Liver (tissue), 9 donors: ENCODE results near the gene NXPH1. TPM values are rescaled to one million over a fixed set of nuclear protein-coding genes. Genes with fewer than 3 reads are reported as not detected.

ENCODE experiments used
- DNase-seq: peaks from one replicate; pipeline ENCODE4 v3.0.0-alpha.2; 2017; ENCODE audit warnings: low spot score
- H3K27ac ChIP-seq, 2 donors: one replicate each; pipeline ENCODE4 v1.7.0; 2013; ENCODE audit warnings: inconsistent platforms in 2 of 2, low read length in 2 of 2, control low read depth in 1 of 2, low read depth in 1 of 2, mild to moderate bottlenecking in 1 of 2
- H3K27me3 ChIP-seq, 4 donors: one replicate each; pipeline versions ENCODE4 v1.6.1 to v1.7.0; 2013; ENCODE audit warnings: low read length in 3 of 4, inconsistent platforms in 1 of 4, mild to moderate bottlenecking in 1 of 4, moderate library complexity in 1 of 4; ENCODE audit not compliant: control insufficient read depth in 4 of 4, insufficient read depth in 4 of 4
- H3K36me3 ChIP-seq, 4 donors: one replicate each; pipeline versions ENCODE4 v1.6.1 to v1.7.0; 2013; ENCODE audit warnings: low read length in 3 of 4, mild to moderate bottlenecking in 3 of 4, low read depth in 1 of 4, moderate library complexity in 1 of 4; ENCODE audit not compliant: control insufficient read depth in 4 of 4, insufficient read depth in 3 of 4
- H3K4me1 ChIP-seq, 4 donors: one replicate each; pipeline versions ENCODE4 v1.6.1 to v1.7.0; 2013; ENCODE audit warnings: low read length in 3 of 4, mild to moderate bottlenecking in 3 of 4, moderate library complexity in 1 of 4; ENCODE audit not compliant: control insufficient read depth in 4 of 4, insufficient read depth in 4 of 4
- H3K4me3 ChIP-seq, 3 donors: one replicate each; pipeline versions ENCODE4 v1.6.1 to v1.7.0; 2013; ENCODE audit warnings: low read length in 3 of 3, control low read depth in 1 of 3, low read depth in 1 of 3, mild to moderate bottlenecking in 1 of 3
- H3K9ac ChIP-seq, 2 donors: one replicate each; pipeline ENCODE4 v1.7.0; 2013; ENCODE audit warnings: low read length in 2 of 2, mild to moderate bottlenecking in 2 of 2, moderate library complexity in 2 of 2, control low read depth in 1 of 2, low read depth in 1 of 2
- H3K9me3 ChIP-seq, 4 donors: one replicate each; pipeline versions ENCODE4 v1.6.1 to v1.7.0; 2013; ENCODE audit warnings: low read length in 3 of 4; ENCODE audit not compliant: control insufficient read depth in 4 of 4
- EGR1 ChIP-seq, 2 donors: IDR thresholded peaks; 2 replicates each; pipeline ENCODE4 v1.6.1; 2016 to 2018; ENCODE audit warnings: antibody characterized with exemption in 2 of 2, low read depth in 2 of 2
- FOXA1 ChIP-seq: IDR thresholded peaks from 2 replicates; pipeline ENCODE4 v1.6.1; 2016; ENCODE audit warnings: antibody characterized with exemption
- FOXA2 ChIP-seq: IDR thresholded peaks from 2 replicates; pipeline ENCODE4 v1.6.1; 2016; ENCODE audit warnings: antibody characterized with exemption
- GABPA ChIP-seq, 2 donors: IDR thresholded peaks in 1 of 2; conservative IDR thresholded peaks in 1 of 2; 2 replicates each; pipeline ENCODE4 v1.6.1; 2016; ENCODE audit warnings: antibody characterized with exemption in 2 of 2, mild to moderate bottlenecking in 1 of 2, moderate library complexity in 1 of 2
- HNF4A ChIP-seq, 2 donors: conservative IDR thresholded peaks; 2 replicates each; pipeline ENCODE4 v1.6.1; 2016; ENCODE audit warnings: antibody characterized with exemption in 2 of 2, mild to moderate bottlenecking in 2 of 2
- HNF4G ChIP-seq: IDR thresholded peaks from 2 replicates; pipeline ENCODE4 v1.6.1; 2016; ENCODE audit warnings: antibody characterized with exemption
- JUND ChIP-seq, 2 donors: IDR thresholded peaks; 2 replicates each; pipeline ENCODE4 v1.6.1; 2016; ENCODE audit warnings: antibody characterized with exemption in 2 of 2
- NR2F2 ChIP-seq: IDR thresholded peaks from 2 replicates; pipeline ENCODE4 v1.6.1; 2016; ENCODE audit warnings: antibody characterized with exemption
- RAD21 ChIP-seq, 2 donors: IDR thresholded peaks; 2 replicates each; pipeline ENCODE4 v1.6.1; 2016; ENCODE audit warnings: antibody characterized with exemption in 2 of 2, mild to moderate bottlenecking in 2 of 2
- RXRA ChIP-seq, 2 donors: IDR thresholded peaks; 2 replicates each; pipeline ENCODE4 v1.6.1; 2017 to 2018; ENCODE audit warnings: antibody characterized with exemption in 2 of 2, mild to moderate bottlenecking in 1 of 2
- SP1 ChIP-seq: IDR thresholded peaks from 2 replicates; pipeline ENCODE4 v1.6.1; 2018; ENCODE audit warnings: antibody characterized with exemption, mild to moderate bottlenecking
- TAF1 ChIP-seq: conservative IDR thresholded peaks from 2 replicates; pipeline ENCODE4 v1.6.1; 2016; ENCODE audit warnings: antibody characterized with exemption, mild to moderate bottlenecking
- YY1 ChIP-seq: IDR thresholded peaks from 2 replicates; pipeline ENCODE4 v1.6.1; 2016; ENCODE audit warnings: antibody characterized with exemption, mild to moderate bottlenecking
- WGBS: extraction: QIAGEN DNeasy Blood & Tissue Kit; methylation state at CpG from one replicate; pipeline ENCODE4 v1.1.7; 2013; 5-methylcytosine and 5-hydroxymethylcytosine counted together
- polyA plus RNA-seq, 2 donors: library from polyadenylated mRNA; stranded (reverse) in 1 of 2; unstranded in 1 of 2; fragments of 200-250 nt in 1 of 2; fragments of >200 nt in 1 of 2; fragmentation: Nextera tagmentation in 1 of 2; extraction: Ambion mirVana in 1 of 2; gene quantifications; one replicate each; pipeline versions ENCODE4 v1.2.1 to v1.2.3, GENCODE V29; 2013 to 2015
- total RNA-seq, 2 donors: library from RNA; depleted of rRNA; stranded (reverse); fragments of >200 nt; gene quantifications; one replicate each; pipeline ENCODE4 v1.2.3, GENCODE V29; 2014
- TF ChIP-seq, protein P1 (sequence below): fragments of 150-350 bp; IDR thresholded peaks from 2 replicates; pipeline ENCODE4 v1.5.1; 2017; ENCODE audit warnings: improper control_type of control experiment, low read depth, low read length; ENCODE audit not compliant: missing input control
- TF ChIP-seq, protein P2 (sequence below): IDR thresholded peaks from 2 replicates; pipeline ENCODE4 v1.6.1; 2016; ENCODE audit warnings: antibody characterized with exemption
- TF ChIP-seq, protein P3 (sequence below): IDR thresholded peaks from 2 replicates; pipeline ENCODE4 v1.6.1; 2016; ENCODE audit warnings: antibody characterized with exemption
- TF ChIP-seq, protein P4 (sequence below): IDR thresholded peaks from 2 replicates; pipeline ENCODE4 v1.6.1; 2016; ENCODE audit warnings: antibody characterized with exemption
- TF ChIP-seq, protein P5 (sequence below): IDR thresholded peaks from 2 replicates; pipeline ENCODE4 v1.6.1; 2016; ENCODE audit warnings: antibody characterized with exemption, mild to moderate bottlenecking
- donor health status: healthy.
- donor health status: healthy.
- donor health status: healthy.
- donor health status: healthy.
- donor health status: healthy.

NXPH1 gene
- total and polyA plus RNA-seq, 4 donors = not detected

DNA sequence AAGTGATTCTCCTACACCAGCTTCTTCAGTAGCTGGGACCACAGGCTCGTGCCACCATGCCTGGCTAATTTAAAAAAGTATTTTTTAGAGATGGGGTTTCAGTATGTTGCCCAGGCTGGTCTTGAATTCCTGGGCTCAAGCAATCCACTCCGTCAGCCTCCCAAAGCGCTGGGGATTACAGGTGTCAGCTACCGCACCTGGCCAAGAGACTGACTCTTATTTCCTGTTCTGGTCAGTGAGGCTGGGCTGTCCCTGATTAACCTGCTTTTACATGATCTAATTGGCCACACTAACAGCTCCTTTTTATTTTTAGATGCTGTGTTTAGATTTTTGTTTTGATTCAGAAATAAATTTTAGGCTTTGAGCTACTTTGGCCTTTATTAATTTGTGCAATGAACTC lies 203.9 kb downstream of the NXPH1 start:
- H3K9me3 ChIP-seq = no peaks in the 10 kb centered on the region
- TF ChIP-seq GABPA (IDR thresholded peaks at IDR 0.05 in 1 of 2, conservative IDR thresholded peaks at IDR 0.05 in 1 of 2) = no peak
- no peak for TF ChIP-seq RAD21 (IDR thresholded peaks at IDR 0.05)
- H3K4me1 ChIP-seq = no peaks in the 10 kb centered on the region
- H3K27me3 ChIP-seq = no peaks in the 10 kb centered on the region
- H3K36me3 ChIP-seq = no peaks in the 10 kb centered on the region
- no peak overlapping the region for H3K27ac ChIP-seq
- 69% methylated on average over 4 of the region's 4 CpGs for WGBS
- no peak for DNase-seq
- no peak overlapping the region for H3K9ac ChIP-seq
- H3K4me3 ChIP-seq = no peak overlapping the region

DNA sequence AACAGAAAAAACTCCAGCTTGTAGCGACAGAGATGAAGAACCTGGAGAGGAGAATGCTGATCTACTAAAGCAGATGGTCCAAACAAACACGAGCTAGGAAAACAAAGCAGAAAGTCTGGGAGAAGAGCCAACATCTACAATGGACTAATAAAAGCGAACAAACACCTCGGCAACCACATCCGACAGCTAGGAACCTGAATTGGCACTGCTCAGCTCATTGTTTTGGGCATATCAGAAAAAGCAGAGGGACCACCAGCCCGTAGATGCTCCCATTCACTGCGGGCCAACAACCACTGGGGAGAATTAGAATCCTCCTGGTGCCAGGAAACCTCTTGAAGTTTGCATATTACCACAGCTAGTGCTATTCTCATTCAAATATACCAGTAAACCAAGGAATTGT lies 204.7 kb downstream of the NXPH1 start:
- Histone ChIP-seq H3K36me3 (no peaks in the 10 kb centered on the region), H3K27ac (no peak overlapping the region), H3K9ac (no peak overlapping the region), H3K4me1 (no peaks in the 10 kb centered on the region), H3K27me3 (no peaks in the 10 kb centered on the region), H3K4me3 (no peak overlapping the region), H3K9me3 (no peaks in the 10 kb centered on the region)
- 31% methylated on average over 7 of the region's 7 CpGs for WGBS
- TF ChIP-seq, protein P1, sequence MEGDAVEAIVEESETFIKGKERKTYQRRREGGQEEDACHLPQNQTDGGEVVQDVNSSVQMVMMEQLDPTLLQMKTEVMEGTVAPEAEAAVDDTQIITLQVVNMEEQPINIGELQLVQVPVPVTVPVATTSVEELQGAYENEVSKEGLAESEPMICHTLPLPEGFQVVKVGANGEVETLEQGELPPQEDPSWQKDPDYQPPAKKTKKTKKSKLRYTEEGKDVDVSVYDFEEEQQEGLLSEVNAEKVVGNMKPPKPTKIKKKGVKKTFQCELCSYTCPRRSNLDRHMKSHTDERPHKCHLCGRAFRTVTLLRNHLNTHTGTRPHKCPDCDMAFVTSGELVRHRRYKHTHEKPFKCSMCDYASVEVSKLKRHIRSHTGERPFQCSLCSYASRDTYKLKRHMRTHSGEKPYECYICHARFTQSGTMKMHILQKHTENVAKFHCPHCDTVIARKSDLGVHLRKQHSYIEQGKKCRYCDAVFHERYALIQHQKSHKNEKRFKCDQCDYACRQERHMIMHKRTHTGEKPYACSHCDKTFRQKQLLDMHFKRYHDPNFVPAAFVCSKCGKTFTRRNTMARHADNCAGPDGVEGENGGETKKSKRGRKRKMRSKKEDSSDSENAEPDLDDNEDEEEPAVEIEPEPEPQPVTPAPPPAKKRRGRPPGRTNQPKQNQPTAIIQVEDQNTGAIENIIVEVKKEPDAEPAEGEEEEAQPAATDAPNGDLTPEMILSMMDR = no peak
- no peak for TF ChIP-seq TAF1
- TF ChIP-seq EGR1 (IDR thresholded peaks at IDR 0.05; ENCODE audit: low read depth in 2 of 2) = no peak
- TF ChIP-seq RAD21 (IDR thresholded peaks at IDR 0.05) = no peak
- no peak for TF ChIP-seq SP1
- no peak for TF ChIP-seq FOXA1
- TF ChIP-seq, protein P2, sequence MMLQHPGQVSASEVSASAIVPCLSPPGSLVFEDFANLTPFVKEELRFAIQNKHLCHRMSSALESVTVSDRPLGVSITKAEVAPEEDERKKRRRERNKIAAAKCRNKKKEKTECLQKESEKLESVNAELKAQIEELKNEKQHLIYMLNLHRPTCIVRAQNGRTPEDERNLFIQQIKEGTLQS = no peak
- no peak for TF ChIP-seq YY1
- TF ChIP-seq, protein P3, sequence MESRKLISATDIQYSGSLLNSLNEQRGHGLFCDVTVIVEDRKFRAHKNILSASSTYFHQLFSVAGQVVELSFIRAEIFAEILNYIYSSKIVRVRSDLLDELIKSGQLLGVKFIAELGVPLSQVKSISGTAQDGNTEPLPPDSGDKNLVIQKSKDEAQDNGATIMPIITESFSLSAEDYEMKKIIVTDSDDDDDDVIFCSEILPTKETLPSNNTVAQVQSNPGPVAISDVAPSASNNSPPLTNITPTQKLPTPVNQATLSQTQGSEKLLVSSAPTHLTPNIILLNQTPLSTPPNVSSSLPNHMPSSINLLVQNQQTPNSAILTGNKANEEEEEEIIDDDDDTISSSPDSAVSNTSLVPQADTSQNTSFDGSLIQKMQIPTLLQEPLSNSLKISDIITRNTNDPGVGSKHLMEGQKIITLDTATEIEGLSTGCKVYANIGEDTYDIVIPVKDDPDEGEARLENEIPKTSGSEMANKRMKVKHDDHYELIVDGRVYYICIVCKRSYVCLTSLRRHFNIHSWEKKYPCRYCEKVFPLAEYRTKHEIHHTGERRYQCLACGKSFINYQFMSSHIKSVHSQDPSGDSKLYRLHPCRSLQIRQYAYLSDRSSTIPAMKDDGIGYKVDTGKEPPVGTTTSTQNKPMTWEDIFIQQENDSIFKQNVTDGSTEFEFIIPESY = no peak
- TF ChIP-seq NR2F2 = no peak
- TF ChIP-seq HNF4G = no peak
- TF ChIP-seq RXRA (IDR thresholded peaks at IDR 0.05) = no peak
- TF ChIP-seq HNF4A (conservative IDR thresholded peaks at IDR 0.05) = no peak
- TF ChIP-seq, protein P4, sequence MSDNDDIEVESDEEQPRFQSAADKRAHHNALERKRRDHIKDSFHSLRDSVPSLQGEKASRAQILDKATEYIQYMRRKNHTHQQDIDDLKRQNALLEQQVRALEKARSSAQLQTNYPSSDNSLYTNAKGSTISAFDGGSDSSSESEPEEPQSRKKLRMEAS = no peak
- TF ChIP-seq FOXA2 = no peak
- no peak for TF ChIP-seq JUND (IDR thresholded peaks at IDR 0.05)
- TF ChIP-seq GABPA (IDR thresholded peaks at IDR 0.05 in 1 of 2, conservative IDR thresholded peaks at IDR 0.05 in 1 of 2) = no peak
- TF ChIP-seq, protein P5, sequence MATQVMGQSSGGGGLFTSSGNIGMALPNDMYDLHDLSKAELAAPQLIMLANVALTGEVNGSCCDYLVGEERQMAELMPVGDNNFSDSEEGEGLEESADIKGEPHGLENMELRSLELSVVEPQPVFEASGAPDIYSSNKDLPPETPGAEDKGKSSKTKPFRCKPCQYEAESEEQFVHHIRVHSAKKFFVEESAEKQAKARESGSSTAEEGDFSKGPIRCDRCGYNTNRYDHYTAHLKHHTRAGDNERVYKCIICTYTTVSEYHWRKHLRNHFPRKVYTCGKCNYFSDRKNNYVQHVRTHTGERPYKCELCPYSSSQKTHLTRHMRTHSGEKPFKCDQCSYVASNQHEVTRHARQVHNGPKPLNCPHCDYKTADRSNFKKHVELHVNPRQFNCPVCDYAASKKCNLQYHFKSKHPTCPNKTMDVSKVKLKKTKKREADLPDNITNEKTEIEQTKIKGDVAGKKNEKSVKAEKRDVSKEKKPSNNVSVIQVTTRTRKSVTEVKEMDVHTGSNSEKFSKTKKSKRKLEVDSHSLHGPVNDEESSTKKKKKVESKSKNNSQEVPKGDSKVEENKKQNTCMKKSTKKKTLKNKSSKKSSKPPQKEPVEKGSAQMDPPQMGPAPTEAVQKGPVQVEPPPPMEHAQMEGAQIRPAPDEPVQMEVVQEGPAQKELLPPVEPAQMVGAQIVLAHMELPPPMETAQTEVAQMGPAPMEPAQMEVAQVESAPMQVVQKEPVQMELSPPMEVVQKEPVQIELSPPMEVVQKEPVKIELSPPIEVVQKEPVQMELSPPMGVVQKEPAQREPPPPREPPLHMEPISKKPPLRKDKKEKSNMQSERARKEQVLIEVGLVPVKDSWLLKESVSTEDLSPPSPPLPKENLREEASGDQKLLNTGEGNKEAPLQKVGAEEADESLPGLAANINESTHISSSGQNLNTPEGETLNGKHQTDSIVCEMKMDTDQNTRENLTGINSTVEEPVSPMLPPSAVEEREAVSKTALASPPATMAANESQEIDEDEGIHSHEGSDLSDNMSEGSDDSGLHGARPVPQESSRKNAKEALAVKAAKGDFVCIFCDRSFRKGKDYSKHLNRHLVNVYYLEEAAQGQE = no peak
- no peak for DNase-seq
